ENCODE results near the gene HAPLN3. TPM values are rescaled to one million over a fixed set of nuclear protein-coding genes. Genes with fewer than 3 reads are reported as not detected.

HAPLN3 gene
- total RNA-seq, 4 donors from 2014 or later, result 17.9 to 34.8 (median 23.1) TPM

- intact Hi-C loops (cut with DNase I; ENCODE audit: low total_unique reads), result no loop called here
- no peaks in the 10 kb centered on the region for H3K27me3 ChIP-seq
Observed at GRCh38 chr15:88872106-88872505, 23.2 kb downstream of the HAPLN3 start.

GRCh38 chr15:88871313-88871712 is 24.0 kb downstream of the HAPLN3 start:
- Histone ChIP-seq H3K27me3 (no peaks in the 10 kb centered on the region), H3K27ac (no peak overlapping the region), H3K9me3 (no peaks in the 10 kb centered on the region), H3K36me3 (no peaks in the 10 kb centered on the region), H3K4me1 (no peaks in the 10 kb centered on the region), H3K4me3 (no peak overlapping the region)
- DNase-seq, result no peak
- intact Hi-C loops (cut with DNase I; ENCODE audit: low total_unique reads), result no loop called here
- TF ChIP-seq, protein P1, sequence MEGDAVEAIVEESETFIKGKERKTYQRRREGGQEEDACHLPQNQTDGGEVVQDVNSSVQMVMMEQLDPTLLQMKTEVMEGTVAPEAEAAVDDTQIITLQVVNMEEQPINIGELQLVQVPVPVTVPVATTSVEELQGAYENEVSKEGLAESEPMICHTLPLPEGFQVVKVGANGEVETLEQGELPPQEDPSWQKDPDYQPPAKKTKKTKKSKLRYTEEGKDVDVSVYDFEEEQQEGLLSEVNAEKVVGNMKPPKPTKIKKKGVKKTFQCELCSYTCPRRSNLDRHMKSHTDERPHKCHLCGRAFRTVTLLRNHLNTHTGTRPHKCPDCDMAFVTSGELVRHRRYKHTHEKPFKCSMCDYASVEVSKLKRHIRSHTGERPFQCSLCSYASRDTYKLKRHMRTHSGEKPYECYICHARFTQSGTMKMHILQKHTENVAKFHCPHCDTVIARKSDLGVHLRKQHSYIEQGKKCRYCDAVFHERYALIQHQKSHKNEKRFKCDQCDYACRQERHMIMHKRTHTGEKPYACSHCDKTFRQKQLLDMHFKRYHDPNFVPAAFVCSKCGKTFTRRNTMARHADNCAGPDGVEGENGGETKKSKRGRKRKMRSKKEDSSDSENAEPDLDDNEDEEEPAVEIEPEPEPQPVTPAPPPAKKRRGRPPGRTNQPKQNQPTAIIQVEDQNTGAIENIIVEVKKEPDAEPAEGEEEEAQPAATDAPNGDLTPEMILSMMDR (IDR thresholded peaks at IDR 0.05), result no peak
- no peak for TF ChIP-seq POLR2A (IDR thresholded peaks at IDR 0.05)

More at GRCh38 chr15:88872106-88872505, 23.2 kb downstream of the HAPLN3 start:
- Histone ChIP-seq H3K9me3 (no peaks in the 10 kb centered on the region), H3K36me3 (no peaks in the 10 kb centered on the region), H3K4me3 (no peak overlapping the region), H3K27ac (no peak overlapping the region), H3K4me1 (no peaks in the 10 kb centered on the region)
- no peak for TF ChIP-seq POLR2A (IDR thresholded peaks at IDR 0.05)
- DNase-seq, result no peak

GRCh38 chr15:88866295-88866881 is 29.0 kb downstream of the HAPLN3 start:
- Histone ChIP-seq H3K27ac (no peak overlapping the region), H3K27me3 (no peaks in the 10 kb centered on the region), H3K4me1 (no peaks in the 10 kb centered on the region), H3K4me3 (no peak overlapping the region), H3K9me3 (no peaks in the 10 kb centered on the region), H3K36me3 (no peaks in the 10 kb centered on the region)
- no peak for DNase-seq
- TF ChIP-seq POLR2A (IDR thresholded peaks at IDR 0.05), result no peak
- TF ChIP-seq, protein P1 (IDR thresholded peaks at IDR 0.05), result no peak
- intact Hi-C loops (cut with DNase I; ENCODE audit: low total_unique reads), result no loop called here

- TF ChIP-seq, protein P1 (IDR thresholded peaks at IDR 0.05), result no peak
- TF ChIP-seq POLR2A (IDR thresholded peaks at IDR 0.05), result no peak
- Histone ChIP-seq H3K4me1 (no peaks in the 10 kb centered on the region), H3K27ac (no peak overlapping the region), H3K4me3 (no peak overlapping the region), H3K27me3 (no peaks in the 10 kb centered on the region), H3K36me3 (no peaks in the 10 kb centered on the region), H3K9me3 (no peaks in the 10 kb centered on the region)
- DNase-seq, result no peak
- intact Hi-C loops (cut with DNase I; ENCODE audit: low total_unique reads), result no loop called here
Observed at GRCh38 chr15:88865498-88866099, 29.7 kb downstream of the HAPLN3 start.

- no peak for TF ChIP-seq POLR2A (IDR thresholded peaks at IDR 0.05)
- TF ChIP-seq, protein P1 (IDR thresholded peaks at IDR 0.05), result no peak
- no peaks in the 10 kb centered on the region for H3K36me3 ChIP-seq
- intact Hi-C loops (cut with DNase I; ENCODE audit: low total_unique reads), result no loop called here
- no peaks in the 10 kb centered on the region for H3K9me3 ChIP-seq
- no peaks in the 10 kb centered on the region for H3K4me1 ChIP-seq
- H3K27ac ChIP-seq, result no peak overlapping the region
- H3K27me3 ChIP-seq, result no peaks in the 10 kb centered on the region
- H3K4me3 ChIP-seq, result no peak overlapping the region
- DNase-seq, result no peak
Observed at GRCh38 chr15:88864861-88865497, 30.4 kb downstream of the HAPLN3 start.
